Ramos (cell line): ENCODE results near the gene GPX8.

Experiments
- in situ Hi-C: fragments of 300-500 bp; cut with MboI; formaldehyde crosslinking; loops from one replicate; pipeline ENCODE4 v1.14.3; 2022; ENCODE audit warnings: low sequenced_read_pairs; ENCODE audit not compliant: unreplicated experiment

Gene GPX8

GRCh38 chr5:55159763-55160492, at the start of gene GPX8:
Gene GPX8 (plus strand): TSS chr5:55160171. CDS start chr5:55160193, 22 bp downstream.
- in situ Hi-C loops, result loop anchor here (25.0 kb wide), 1 partner anchor 527 kb away; no protein-coding TSS in a partner anchor

GRCh38 chr5:55110217-55110616, 49.8 kb upstream of the GPX8 start:
- in situ Hi-C loops, result no loop called here

- in situ Hi-C loops, result no loop called here
Measured at GRCh38 chr5:55113327-55113726, 46.6 kb upstream of the GPX8 start.

- in situ Hi-C loops, result no loop called here
Measured at GRCh38 chr5:55114061-55114460, 45.9 kb upstream of the GPX8 start.

- in situ Hi-C loops, result no loop called here
Measured at GRCh38 chr5:55123365-55123764, 36.6 kb upstream of the GPX8 start.

GRCh38 chr5:55134053-55134722, 25.8 kb upstream of the GPX8 start:
- in situ Hi-C loops, result loop anchor here (25.0 kb wide), 1 partner anchor 622 kb away; the partner anchor contains the start of gene SNX18

GRCh38 chr5:55136521-55136920, 23.4 kb upstream of the GPX8 start:
- in situ Hi-C loops, result loop anchor here (25.0 kb wide), 1 partner anchor 624 kb away; the partner anchor contains the start of gene SNX18

- in situ Hi-C loops, result loop anchor here (10.0 to 25.0 kb wide), 2 partner anchors 236 to 629 kb away; partner anchors contain the start of gene SNX18
Measured at GRCh38 chr5:55140908-55141665, 18.9 kb upstream of the GPX8 start.

GRCh38 chr5:55141945-55142690, 17.9 kb upstream of the GPX8 start:
- in situ Hi-C loops, result loop anchor here (10.0 to 25.0 kb wide), 2 partner anchors 237 to 630 kb away; partner anchors contain the start of gene SNX18

- in situ Hi-C loops, result loop anchor here (10.0 to 25.0 kb wide), 2 partner anchors 239 to 631 kb away; partner anchors contain the start of gene SNX18
Measured at GRCh38 chr5:55143624-55144023, 16.3 kb upstream of the GPX8 start.

GRCh38 chr5:55146080-55146479, 13.9 kb upstream of the GPX8 start:
- in situ Hi-C loops, result loop anchor here (10.0 to 25.0 kb wide), 2 partner anchors 241 to 634 kb away; partner anchors contain the start of gene SNX18

- in situ Hi-C loops, result loop anchor here (10.0 to 25.0 kb wide), 2 partner anchors 242 to 634 kb away; partner anchors contain the start of gene SNX18
Measured at GRCh38 chr5:55146543-55147151, 13.3 kb upstream of the GPX8 start.

- in situ Hi-C loops, result loop anchor here (10.0 to 25.0 kb wide), 2 partner anchors 245 to 637 kb away; partner anchors contain the start of gene SNX18
Measured at GRCh38 chr5:55149308-55149795, 10.6 kb upstream of the GPX8 start.

- in situ Hi-C loops, result loop anchor here (25.0 kb wide), 1 partner anchor 535 kb away; no protein-coding TSS in a partner anchor
Measured at GRCh38 chr5:55151923-55152842, 7.8 kb upstream of the GPX8 start.

GRCh38 chr5:55154873-55155272, 5.1 kb upstream of the GPX8 start:
- in situ Hi-C loops, result loop anchor here (25.0 kb wide), 1 partner anchor 532 kb away; no protein-coding TSS in a partner anchor

GRCh38 chr5:55160493-55161209, 680 bp downstream of the GPX8 start:
- in situ Hi-C loops, result loop anchor here (25.0 kb wide), 1 partner anchor 527 kb away; no protein-coding TSS in a partner anchor

GRCh38 chr5:55162666-55163065, 2.7 kb downstream of the GPX8 start:
- in situ Hi-C loops, result loop anchor here (25.0 kb wide), 1 partner anchor 525 kb away; no protein-coding TSS in a partner anchor
